Measurements from ENCODE around the gene KAT2A. TPM values are rescaled to one million over a fixed set of nuclear protein-coding genes. Genes with fewer than 3 reads are reported as not detected.

KAT2A gene
- total and polyA plus RNA-seq, 9 of the 15 experiments (the other 6 are each of a cell fraction or from before 2014, with no cell fraction given) = 1.5 to 80.4 (median 31.9) TPM

DNA sequence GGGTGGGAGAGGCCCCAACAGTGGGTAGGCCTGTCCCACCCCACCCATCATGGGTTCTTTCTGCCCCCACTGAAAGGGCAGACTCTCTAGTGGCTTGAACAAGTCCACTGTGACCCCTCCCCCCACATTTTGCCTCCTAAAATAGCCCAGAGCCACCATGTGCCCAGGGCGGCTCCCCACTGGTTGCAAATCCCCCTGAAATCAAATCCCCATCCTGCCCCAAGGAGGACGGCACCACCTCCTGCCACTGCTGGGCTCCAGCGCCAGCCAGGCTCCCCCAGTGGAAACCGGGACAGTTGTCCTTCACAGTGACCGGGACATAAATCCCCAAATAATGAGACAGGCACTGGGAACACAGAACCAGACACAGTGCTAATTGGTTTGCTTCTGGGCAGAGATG lies 43.4 kb downstream of the KAT2A start:
- no TSS peak for BruUV-seq (replicated peaks)
- no peaks in the 10 kb centered on the region for H3K9me3 ChIP-seq (replicated peaks; ENCODE audit: control insufficient read depth, insufficient read depth, low read depth, low read length)

More for the DNA sequence above, 43.4 kb downstream of the KAT2A start:
- Histone ChIP-seq H3K27me3 (ENCODE audit: control insufficient read depth in 2 of 2, insufficient read depth in 2 of 2, low read length in 2 of 2) (peaks cover 1 to 13% of the 10 kb centered on the region in 2 experiments; a peak in 3 of 5 replicates), H2AFZ (ENCODE audit: low read depth, low read length) (no peak overlapping the region), H3K9ac (ENCODE audit: insufficient read depth in 1 of 2, low read depth in 2 of 2, low read length in 2 of 2) (no peak overlapping the region; a peak in 1 of 4 replicates), H3K4me3 (no peak overlapping the region), H3K79me2 (ENCODE audit: control insufficient read depth, insufficient read depth, low read length) (no peaks in the 10 kb centered on the region), H3K4me1 (replicated peaks in 1 of 2; ENCODE audit: control insufficient read depth in 2 of 2, insufficient read depth in 2 of 2, low read length in 2 of 2) (peaks cover 15% of the 10 kb centered on the region in 2 experiments), H3K27ac (ENCODE audit: extremely low read depth, low read depth, low read length) (no peak overlapping the region), H4K20me1 (replicated peaks; ENCODE audit: control insufficient read depth, insufficient read depth, low read length) (peaks cover 4% of the 10 kb centered on the region; the same call in 1 of the 2 replicates), H3K4me2 (ENCODE audit: insufficient read depth, low read length) (no peak overlapping the region), H3K36me3 (ENCODE audit: control insufficient read depth, insufficient read depth, low read length) (no peaks in the 10 kb centered on the region), H3K9me1 (ENCODE audit: control insufficient read depth, insufficient read depth, low read length) (no peaks in the 10 kb centered on the region)
- no peak for DNase-seq (ENCODE audit: extremely low read depth in 1 of 4, low spot score in 3 of 4)
- ChIA-PET CTCF (ENCODE audit: low intra/inter-chr PET ratio) (interaction anchor here (1.4 kb wide), 1 partner anchor 23 kb away, joined by 4 read pairs; no protein-coding TSS in a partner anchor), POLR2A (no interaction called here)
- no peak for FAIRE-seq
- intact Hi-C loops (cut with micrococcal nuclease) = no loop called here
- WGBS (ENCODE audit: insufficient coverage, low coverage, missing lambda C conversion rate) = 78% methylated on average over 5 of the region's 5 CpGs
- in situ Hi-C loops (cut with MboI) = no loop called here
- no peak for ATAC-seq
- TF ChIP-seq ZNF764 (CRISPR knock-in tag; IDR thresholded peaks at IDR 0.05; ENCODE audit: low read depth) (no peak), ZBTB1 (CRISPR knock-in tag; IDR thresholded peaks at IDR 0.05; ENCODE audit: borderline replicate concordance, low read depth) (no peak), ZNF311 (CRISPR knock-in tag; IDR thresholded peaks at IDR 0.05) (no peak), ZNF696 (CRISPR knock-in tag; conservative IDR thresholded peaks at IDR 0.05) (no peak), ZNF12 (CRISPR knock-in tag; IDR thresholded peaks at IDR 0.05) (no peak), CCAR2 (IDR thresholded peaks at IDR 0.05; ENCODE audit: low read depth, low read length) (no peak)
- TF ChIP-seq, protein P1, sequence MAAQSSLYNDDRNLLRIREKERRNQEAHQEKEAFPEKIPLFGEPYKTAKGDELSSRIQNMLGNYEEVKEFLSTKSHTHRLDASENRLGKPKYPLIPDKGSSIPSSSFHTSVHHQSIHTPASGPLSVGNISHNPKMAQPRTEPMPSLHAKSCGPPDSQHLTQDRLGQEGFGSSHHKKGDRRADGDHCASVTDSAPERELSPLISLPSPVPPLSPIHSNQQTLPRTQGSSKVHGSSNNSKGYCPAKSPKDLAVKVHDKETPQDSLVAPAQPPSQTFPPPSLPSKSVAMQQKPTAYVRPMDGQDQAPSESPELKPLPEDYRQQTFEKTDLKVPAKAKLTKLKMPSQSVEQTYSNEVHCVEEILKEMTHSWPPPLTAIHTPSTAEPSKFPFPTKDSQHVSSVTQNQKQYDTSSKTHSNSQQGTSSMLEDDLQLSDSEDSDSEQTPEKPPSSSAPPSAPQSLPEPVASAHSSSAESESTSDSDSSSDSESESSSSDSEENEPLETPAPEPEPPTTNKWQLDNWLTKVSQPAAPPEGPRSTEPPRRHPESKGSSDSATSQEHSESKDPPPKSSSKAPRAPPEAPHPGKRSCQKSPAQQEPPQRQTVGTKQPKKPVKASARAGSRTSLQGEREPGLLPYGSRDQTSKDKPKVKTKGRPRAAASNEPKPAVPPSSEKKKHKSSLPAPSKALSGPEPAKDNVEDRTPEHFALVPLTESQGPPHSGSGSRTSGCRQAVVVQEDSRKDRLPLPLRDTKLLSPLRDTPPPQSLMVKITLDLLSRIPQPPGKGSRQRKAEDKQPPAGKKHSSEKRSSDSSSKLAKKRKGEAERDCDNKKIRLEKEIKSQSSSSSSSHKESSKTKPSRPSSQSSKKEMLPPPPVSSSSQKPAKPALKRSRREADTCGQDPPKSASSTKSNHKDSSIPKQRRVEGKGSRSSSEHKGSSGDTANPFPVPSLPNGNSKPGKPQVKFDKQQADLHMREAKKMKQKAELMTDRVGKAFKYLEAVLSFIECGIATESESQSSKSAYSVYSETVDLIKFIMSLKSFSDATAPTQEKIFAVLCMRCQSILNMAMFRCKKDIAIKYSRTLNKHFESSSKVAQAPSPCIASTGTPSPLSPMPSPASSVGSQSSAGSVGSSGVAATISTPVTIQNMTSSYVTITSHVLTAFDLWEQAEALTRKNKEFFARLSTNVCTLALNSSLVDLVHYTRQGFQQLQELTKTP (IDR thresholded peaks at IDR 0.05; ENCODE audit: low read depth in 1 of 2, partially characterized antibody in 2 of 2) = no peak
- TF ChIP-seq, protein P2, sequence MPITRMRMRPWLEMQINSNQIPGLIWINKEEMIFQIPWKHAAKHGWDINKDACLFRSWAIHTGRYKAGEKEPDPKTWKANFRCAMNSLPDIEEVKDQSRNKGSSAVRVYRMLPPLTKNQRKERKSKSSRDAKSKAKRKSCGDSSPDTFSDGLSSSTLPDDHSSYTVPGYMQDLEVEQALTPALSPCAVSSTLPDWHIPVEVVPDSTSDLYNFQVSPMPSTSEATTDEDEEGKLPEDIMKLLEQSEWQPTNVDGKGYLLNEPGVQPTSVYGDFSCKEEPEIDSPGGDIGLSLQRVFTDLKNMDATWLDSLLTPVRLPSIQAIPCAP (CRISPR knock-in tag; IDR thresholded peaks at IDR 0.05; ENCODE audit: borderline replicate concordance) = no peak
